AG10803 (cell line): ENCODE measurements around the gene SPECC1L.

ENCODE experiments used
- DNase-seq: peaks from one replicate; pipeline ENCODE4 v3.0.0; 2010; ENCODE audit warnings: low read depth
- H3K4me3 ChIP-seq: 2 replicates; pipeline ENCODE4 v1.5.1; 2011; ENCODE audit warnings: mild to moderate bottlenecking, low read length, control low read depth
- TF ChIP-seq, protein P1 (sequence below): conservative IDR thresholded peaks from 2 replicates; pipeline ENCODE4 v1.5.1; 2011; ENCODE audit warnings: mild to moderate bottlenecking, low read length, control low read depth, inconsistent platforms

The SPECC1L gene

DNA sequence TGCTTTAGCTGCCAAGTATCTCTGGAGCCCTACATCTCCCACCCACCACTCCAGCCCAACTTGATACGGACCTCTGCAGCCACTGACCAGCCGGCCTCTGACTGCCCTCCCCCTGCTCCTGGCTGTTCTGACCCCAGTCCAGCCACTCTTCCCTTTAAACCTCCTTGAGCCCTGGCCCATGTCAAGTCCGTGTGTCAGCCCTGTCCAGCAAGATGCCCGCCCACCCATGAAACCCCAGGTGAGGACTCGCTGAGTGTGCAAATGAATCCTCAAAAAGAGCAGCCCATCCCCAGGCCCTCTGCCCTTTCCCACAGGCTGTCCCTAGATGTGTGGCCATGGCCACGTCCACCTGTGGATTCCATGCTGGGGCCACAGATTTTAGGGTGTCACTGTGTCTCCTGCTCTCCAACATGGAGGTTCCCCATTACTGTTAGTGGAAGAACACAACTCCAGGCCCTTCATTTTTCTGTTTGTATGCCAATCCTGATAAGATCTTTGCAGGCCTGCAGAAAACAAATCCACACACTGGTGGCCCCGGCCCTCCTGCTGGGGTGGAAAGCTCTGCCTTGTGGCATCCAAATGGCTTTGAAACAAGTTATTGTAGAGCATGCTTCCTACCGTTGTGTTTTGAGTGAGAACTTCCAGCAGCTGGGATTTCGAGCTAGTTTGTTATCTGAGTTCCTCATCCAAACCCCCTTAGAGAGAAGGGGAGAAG is 134.1 kb downstream of the SPECC1L start:
- TF ChIP-seq, protein P1, sequence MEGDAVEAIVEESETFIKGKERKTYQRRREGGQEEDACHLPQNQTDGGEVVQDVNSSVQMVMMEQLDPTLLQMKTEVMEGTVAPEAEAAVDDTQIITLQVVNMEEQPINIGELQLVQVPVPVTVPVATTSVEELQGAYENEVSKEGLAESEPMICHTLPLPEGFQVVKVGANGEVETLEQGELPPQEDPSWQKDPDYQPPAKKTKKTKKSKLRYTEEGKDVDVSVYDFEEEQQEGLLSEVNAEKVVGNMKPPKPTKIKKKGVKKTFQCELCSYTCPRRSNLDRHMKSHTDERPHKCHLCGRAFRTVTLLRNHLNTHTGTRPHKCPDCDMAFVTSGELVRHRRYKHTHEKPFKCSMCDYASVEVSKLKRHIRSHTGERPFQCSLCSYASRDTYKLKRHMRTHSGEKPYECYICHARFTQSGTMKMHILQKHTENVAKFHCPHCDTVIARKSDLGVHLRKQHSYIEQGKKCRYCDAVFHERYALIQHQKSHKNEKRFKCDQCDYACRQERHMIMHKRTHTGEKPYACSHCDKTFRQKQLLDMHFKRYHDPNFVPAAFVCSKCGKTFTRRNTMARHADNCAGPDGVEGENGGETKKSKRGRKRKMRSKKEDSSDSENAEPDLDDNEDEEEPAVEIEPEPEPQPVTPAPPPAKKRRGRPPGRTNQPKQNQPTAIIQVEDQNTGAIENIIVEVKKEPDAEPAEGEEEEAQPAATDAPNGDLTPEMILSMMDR: no peak
- DNase-seq: no peak

DNA sequence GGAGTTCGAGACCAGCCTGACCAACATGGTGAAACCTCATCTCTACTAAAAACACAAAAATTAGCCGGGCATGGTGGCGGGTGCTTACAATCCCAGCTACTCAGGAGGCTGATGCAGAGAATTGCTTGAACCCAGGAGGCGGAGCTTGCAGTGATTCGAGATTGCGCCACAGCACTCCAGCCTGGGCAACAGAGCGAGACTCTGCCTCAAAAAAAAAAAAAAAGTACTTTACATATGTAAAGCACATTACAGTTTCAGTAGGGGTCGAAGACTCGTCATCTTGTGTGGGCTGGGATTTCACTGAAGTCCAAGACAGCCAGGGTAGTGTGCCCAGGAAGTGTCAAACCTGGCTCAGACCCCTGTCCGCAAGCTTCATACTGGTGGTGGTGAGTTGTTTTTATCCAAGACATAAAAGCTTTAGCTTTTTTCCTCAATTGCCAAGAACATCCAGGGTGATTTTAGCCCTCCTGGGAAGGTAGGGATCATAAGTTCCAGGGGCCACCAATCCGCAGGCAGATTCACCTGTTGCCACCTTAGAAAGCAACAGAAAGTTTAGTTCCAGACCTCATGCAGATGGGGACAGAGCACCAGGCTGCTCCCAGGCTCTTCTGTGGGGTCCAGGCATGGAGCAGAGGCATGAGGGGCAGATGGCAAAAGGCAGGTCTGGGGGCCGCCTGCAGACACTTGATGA is 135.1 kb downstream of the SPECC1L start:
- TF ChIP-seq, protein P1: no peak
- no peak for DNase-seq

More for the DNA sequence above, 134.1 kb downstream of the SPECC1L start:
- no peak overlapping the region for H3K4me3 ChIP-seq

DNA sequence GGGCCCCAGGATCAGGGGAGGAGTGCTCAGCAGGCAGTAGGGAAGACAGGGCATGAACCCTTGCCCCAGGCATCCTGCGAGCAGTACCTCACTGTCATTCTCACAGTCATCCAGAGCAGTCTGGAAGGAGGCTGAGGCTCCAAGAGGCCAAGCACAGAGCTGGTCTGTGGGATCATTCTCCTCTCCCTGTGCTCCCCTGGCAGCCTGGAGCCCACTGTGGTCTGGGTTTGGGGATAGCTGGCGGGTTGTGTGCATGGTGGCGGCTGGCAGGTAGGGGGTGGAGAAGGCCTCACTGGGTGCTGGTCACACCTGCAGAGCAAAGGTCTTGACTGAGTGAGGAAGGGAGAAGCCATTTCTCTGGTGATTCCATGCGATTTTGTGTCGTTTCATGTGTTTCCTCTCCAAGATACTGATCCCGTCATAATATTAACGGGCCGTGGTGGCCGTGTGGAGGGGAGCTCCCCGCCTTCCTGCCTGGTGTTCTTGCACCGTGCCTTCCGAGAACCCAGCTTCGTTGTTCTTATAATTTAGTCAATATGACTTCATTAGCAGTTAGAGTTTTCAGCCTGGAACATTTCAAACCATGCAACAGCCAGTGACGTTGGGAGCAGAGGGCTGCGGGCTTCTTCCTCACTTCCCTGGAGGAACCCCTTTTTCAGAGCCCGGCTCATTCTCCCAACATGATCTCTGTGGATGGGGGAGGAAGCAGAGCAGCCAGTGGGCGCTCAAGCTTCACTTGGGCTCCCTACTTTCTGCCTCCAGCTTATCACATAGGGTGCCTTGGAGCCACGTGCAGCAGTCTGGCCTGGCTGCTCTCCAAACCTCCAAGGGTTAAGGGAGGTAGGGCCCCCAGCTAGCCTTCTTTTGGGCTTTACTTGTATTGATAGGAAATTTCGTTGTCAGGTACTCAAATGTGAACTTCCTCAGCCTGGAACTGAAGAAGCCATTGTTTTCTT is 136.0 kb downstream of the SPECC1L start:
- no peak overlapping the region for H3K4me3 ChIP-seq
- DNase-seq: no peak
- TF ChIP-seq, protein P1: no peak

More for the DNA sequence above, 135.1 kb downstream of the SPECC1L start:
- no peak overlapping the region for H3K4me3 ChIP-seq

DNA sequence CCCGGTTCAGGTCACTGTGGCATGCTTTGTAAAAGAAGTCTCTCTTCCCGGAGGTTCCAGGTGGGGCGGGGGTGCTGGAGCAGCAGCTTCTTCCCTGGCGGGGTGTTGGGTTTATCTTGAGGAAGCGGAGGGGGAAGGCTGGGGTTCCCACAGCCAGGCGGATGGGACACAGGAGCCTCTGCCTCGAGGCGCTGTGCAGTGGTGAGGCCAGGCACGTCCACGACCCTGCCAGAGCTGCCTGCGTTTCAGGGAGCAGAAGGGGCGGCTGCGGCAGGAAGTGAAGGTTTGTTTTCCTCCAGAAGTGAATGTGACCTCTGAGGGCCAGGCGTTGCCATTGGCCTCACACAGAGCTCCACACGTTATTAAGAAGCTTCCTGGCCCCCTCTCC is 136.6 kb downstream of the SPECC1L start:
- H3K4me3 ChIP-seq: no peak overlapping the region
- DNase-seq: no peak
- TF ChIP-seq, protein P1: no peak

DNA sequence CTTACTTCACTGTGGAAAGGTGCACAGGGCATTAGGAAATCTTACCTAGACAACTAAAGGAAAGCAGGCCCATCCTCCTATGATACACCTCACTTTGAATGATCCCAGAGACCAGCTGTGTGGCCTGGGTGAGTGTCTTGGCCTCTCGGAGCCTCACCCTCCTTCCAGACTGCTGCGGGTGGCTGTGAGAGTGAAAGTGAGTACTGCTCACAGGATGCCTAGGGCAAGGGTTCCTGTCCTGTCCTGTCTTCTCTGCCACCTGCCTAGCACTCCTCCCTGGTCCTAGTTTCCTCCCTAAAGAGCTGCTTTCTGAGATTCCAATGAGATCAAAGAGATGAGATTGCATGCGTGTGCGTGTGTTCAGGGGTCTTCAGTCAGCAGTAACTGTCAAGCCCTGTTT is 137.3 kb downstream of the SPECC1L start:
- TF ChIP-seq, protein P1: no peak
- no peak overlapping the region for H3K4me3 ChIP-seq
- DNase-seq: no peak

DNA sequence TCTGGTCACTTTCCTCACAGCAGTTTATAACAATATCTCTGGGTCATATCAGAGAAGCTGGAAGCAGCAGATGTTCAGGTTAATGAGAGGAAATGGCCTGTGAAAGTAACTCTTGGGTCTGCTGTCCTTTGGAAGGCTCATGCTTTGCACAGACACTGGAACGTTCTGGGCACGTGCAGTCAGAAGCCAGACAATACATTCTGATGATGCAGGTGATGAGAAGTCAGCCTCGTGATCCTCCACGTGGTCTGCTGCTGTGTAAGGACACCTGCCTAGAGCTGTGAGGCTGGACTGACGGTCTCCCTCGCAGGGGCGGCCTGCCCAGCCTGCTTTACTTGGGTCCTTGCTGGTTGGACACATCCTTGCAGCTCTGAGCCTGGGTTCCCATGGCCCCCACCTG is 138.0 kb downstream of the SPECC1L start:
- H3K4me3 ChIP-seq: no peak overlapping the region
- TF ChIP-seq, protein P1: no peak
- no peak for DNase-seq
